Measurements from ENCODE around the gene TBC1D22B.

GRCh38 chr6:37362101-37362828 is 104.7 kb downstream of the TBC1D22B start:
- TF ChIP-seq CTCF (IDR thresholded peaks at IDR 0.05) (no peak), POLR2A (IDR thresholded peaks at IDR 0.05) (no peak), EP300 (IDR thresholded peaks at IDR 0.05) (no peak)
